WTC11 (cell line): ENCODE data around the gene E2F4.

Experiments
- CTCF ChIP-seq: fragments of 200-600 bp; IDR thresholded peaks from 2 replicates; pipeline ENCODE4 v1.8.0; 2022; ENCODE audit warnings: antibody characterized with exemption
- FOXJ3 ChIP-seq: sonication (generic); formaldehyde crosslinking; IDR thresholded peaks from 2 replicates; pipeline ENCODE4 v1.9.0; 2021; ENCODE audit warnings: missing genetic modification reagents, mild to moderate bottlenecking, borderline replicate concordance
- JAZF1 ChIP-seq: fragments of 250-450 bp; sonication (Bioruptor Pico); IDR thresholded peaks from 2 replicates; pipeline ENCODE4 v1.9.0; 2021; ENCODE audit warnings: moderate library complexity, mild to moderate bottlenecking, inconsistent platforms
- MAX ChIP-seq: sonication (generic); formaldehyde crosslinking; IDR thresholded peaks from 2 replicates; pipeline ENCODE4 v1.8.0; 2022; ENCODE audit warnings: mild to moderate bottlenecking, missing genetic modification reagents
- PRDM15 ChIP-seq: sonication (generic); formaldehyde crosslinking; IDR thresholded peaks from 2 replicates; pipeline ENCODE4 v1.8.0; 2022; ENCODE audit warnings: missing genetic modification reagents
- SMAD3 ChIP-seq: sonication (generic); formaldehyde crosslinking; IDR thresholded peaks from 2 replicates; pipeline ENCODE4 v1.8.0; 2022; ENCODE audit warnings: missing genetic modification reagents, mild to moderate bottlenecking, borderline replicate concordance
- TCF7 ChIP-seq: sonication (generic); formaldehyde crosslinking; IDR thresholded peaks from 2 replicates; pipeline ENCODE4 v1.8.0; 2022; ENCODE audit warnings: mild to moderate bottlenecking, low read depth, missing genetic modification reagents, moderate library complexity
- USF2 ChIP-seq: sonication (generic); formaldehyde crosslinking; IDR thresholded peaks from 2 replicates; pipeline ENCODE4 v1.8.1; 2023; ENCODE audit warnings: mild to moderate bottlenecking, missing genetic modification reagents, moderate library complexity
- ZBTB43 ChIP-seq: sonication (generic); formaldehyde crosslinking; IDR thresholded peaks from 2 replicates; pipeline ENCODE4 v1.8.1; 2023; ENCODE audit warnings: mild to moderate bottlenecking, missing genetic modification reagents
- ZMAT4 ChIP-seq: fragments of 250-450 bp; sonication (Bioruptor Pico); IDR thresholded peaks from 2 replicates; pipeline ENCODE4 v1.9.0; 2021; ENCODE audit warnings: mild to moderate bottlenecking
- ZNF263 ChIP-seq: sonication (generic); formaldehyde crosslinking; IDR thresholded peaks from 2 replicates; pipeline ENCODE4 v1.8.1; 2022; ENCODE audit warnings: low read depth, mild to moderate bottlenecking, moderate library complexity, missing genetic modification reagents
- TF ChIP-seq, protein P1 (sequence below): sonication (generic); formaldehyde crosslinking; IDR thresholded peaks from 2 replicates; pipeline ENCODE4 v1.8.1; 2022; ENCODE audit warnings: low read depth, missing genetic modification reagents, borderline replicate concordance
- TF ChIP-seq, protein P2 (sequence below): sonication (generic); formaldehyde crosslinking; IDR thresholded peaks from 2 replicates; pipeline ENCODE4 v1.8.1; 2023; ENCODE audit warnings: mild to moderate bottlenecking, missing genetic modification reagents

- no peak for TF ChIP-seq CTCF
- TF ChIP-seq, protein P1, sequence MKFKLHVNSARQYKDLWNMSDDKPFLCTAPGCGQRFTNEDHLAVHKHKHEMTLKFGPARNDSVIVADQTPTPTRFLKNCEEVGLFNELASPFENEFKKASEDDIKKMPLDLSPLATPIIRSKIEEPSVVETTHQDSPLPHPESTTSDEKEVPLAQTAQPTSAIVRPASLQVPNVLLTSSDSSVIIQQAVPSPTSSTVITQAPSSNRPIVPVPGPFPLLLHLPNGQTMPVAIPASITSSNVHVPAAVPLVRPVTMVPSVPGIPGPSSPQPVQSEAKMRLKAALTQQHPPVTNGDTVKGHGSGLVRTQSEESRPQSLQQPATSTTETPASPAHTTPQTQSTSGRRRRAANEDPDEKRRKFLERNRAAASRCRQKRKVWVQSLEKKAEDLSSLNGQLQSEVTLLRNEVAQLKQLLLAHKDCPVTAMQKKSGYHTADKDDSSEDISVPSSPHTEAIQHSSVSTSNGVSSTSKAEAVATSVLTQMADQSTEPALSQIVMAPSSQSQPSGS (CRISPR knock-in tag): no peak
- no peak for TF ChIP-seq PRDM15 (CRISPR knock-in tag)
- no peak for TF ChIP-seq TCF7 (CRISPR knock-in tag)
- no peak for TF ChIP-seq MAX
- no peak for TF ChIP-seq FOXJ3
- TF ChIP-seq JAZF1 (CRISPR knock-in tag): no peak
- no peak for TF ChIP-seq ZMAT4
- no peak for TF ChIP-seq ZNF263 (CRISPR knock-in tag)
- TF ChIP-seq USF2: no peak
- TF ChIP-seq, protein P2, sequence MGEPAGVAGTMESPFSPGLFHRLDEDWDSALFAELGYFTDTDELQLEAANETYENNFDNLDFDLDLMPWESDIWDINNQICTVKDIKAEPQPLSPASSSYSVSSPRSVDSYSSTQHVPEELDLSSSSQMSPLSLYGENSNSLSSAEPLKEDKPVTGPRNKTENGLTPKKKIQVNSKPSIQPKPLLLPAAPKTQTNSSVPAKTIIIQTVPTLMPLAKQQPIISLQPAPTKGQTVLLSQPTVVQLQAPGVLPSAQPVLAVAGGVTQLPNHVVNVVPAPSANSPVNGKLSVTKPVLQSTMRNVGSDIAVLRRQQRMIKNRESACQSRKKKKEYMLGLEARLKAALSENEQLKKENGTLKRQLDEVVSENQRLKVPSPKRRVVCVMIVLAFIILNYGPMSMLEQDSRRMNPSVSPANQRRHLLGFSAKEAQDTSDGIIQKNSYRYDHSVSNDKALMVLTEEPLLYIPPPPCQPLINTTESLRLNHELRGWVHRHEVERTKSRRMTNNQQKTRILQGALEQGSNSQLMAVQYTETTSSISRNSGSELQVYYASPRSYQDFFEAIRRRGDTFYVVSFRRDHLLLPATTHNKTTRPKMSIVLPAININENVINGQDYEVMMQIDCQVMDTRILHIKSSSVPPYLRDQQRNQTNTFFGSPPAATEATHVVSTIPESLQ: no peak
- no peak for TF ChIP-seq ZBTB43 (CRISPR knock-in tag)
- TF ChIP-seq SMAD3 (CRISPR knock-in tag): no peak
These were observed 6.3 kb downstream of the E2F4 start for GRCh38 chr16:67198238-67198734.
